ACC112 (cell line): ENCODE results near the gene LATS2.
A peak's percentile ranks its signal among the peaks of the same experiment; 100 is the strongest.
"Not testable (repeated sequence)": the region's sequence is repeated elsewhere in the genome, so short reads cannot be mapped to it uniquely, and the experiment has no call there.

Experiments
- H2AFZ ChIP-seq: fragments of 200-600 bp; sonication (generic); one replicate; pipeline ENCODE4 v1.6.0; 2017; ENCODE audit warnings: antibody characterized with exemption, low read length; ENCODE audit not compliant: unreplicated experiment
- H3K27ac ChIP-seq: fragments of 200-600 bp; sonication (generic); 2 replicates; pipeline ENCODE4 v1.5.1; 2014; ENCODE audit warnings: low read depth, mild to moderate bottlenecking, antibody characterized with exemption, low read length, moderate library complexity
- H3K27me3 ChIP-seq: fragments of 200-600 bp; sonication (generic); 2 replicates; pipeline ENCODE4 v1.6.1; 2014; ENCODE audit warnings: mild to moderate bottlenecking, antibody characterized with exemption, low read length, moderate library complexity, mixed read lengths; ENCODE audit not compliant: insufficient read depth
- H3K36me3 ChIP-seq: fragments of 200-600 bp; sonication (generic); 2 replicates; pipeline ENCODE4 v1.6.1; 2016; ENCODE audit warnings: mild to moderate bottlenecking, antibody characterized with exemption, low read length, moderate library complexity, mixed read lengths; ENCODE audit not compliant: insufficient read depth
- H3K4me1 ChIP-seq: fragments of 200-600 bp; sonication (generic); one replicate; pipeline ENCODE4 v1.6.1; 2016; ENCODE audit warnings: low read length, mixed read lengths; ENCODE audit not compliant: insufficient read depth, unreplicated experiment, control insufficient read depth
- H3K4me3 ChIP-seq: fragments of 200-600 bp; sonication (generic); 2 replicates; pipeline ENCODE4 v1.5.1; 2014; ENCODE audit warnings: mild to moderate bottlenecking, low read depth, low read length
- H3K79me2 ChIP-seq: fragments of 200-600 bp; sonication (generic); one replicate; pipeline ENCODE4 v1.6.0; 2016; ENCODE audit warnings: low read length; ENCODE audit not compliant: control insufficient read depth, unreplicated experiment, insufficient read depth

Gene LATS2

GRCh38 chr13:20939662-20940061 lies 121.7 kb downstream of the LATS2 start:
- Histone ChIP-seq H3K4me3 (no peak overlapping the region), H3K79me2 (no peaks in the 10 kb centered on the region), H3K36me3 (no peaks in the 10 kb centered on the region), H2AFZ (peak overlapping the region; percentile 51), H3K27me3 (no peaks in the 10 kb centered on the region), H3K27ac (peak overlapping the region; percentile 38; the same call in 1 of the 2 replicates), H3K4me1 (peaks cover 15% of the 10 kb centered on the region)

- H2AFZ ChIP-seq = no peak overlapping the region
- no peaks in the 10 kb centered on the region for H3K79me2 ChIP-seq
- H3K27ac ChIP-seq = no peak overlapping the region
- H3K27me3 ChIP-seq = no peaks in the 10 kb centered on the region
- H3K4me3 ChIP-seq = no peak overlapping the region
- peaks cover 15% of the 10 kb centered on the region for H3K4me1 ChIP-seq
- no peaks in the 10 kb centered on the region for H3K36me3 ChIP-seq
Observed at GRCh38 chr13:20938302-20938701, 123.1 kb downstream of the LATS2 start.

- no peaks in the 10 kb centered on the region for H3K27me3 ChIP-seq
- no peaks in the 10 kb centered on the region for H3K79me2 ChIP-seq
- H2AFZ ChIP-seq = no peak overlapping the region
- H3K4me1 ChIP-seq = no peaks in the 10 kb centered on the region
- H3K4me3 ChIP-seq = no peak overlapping the region
- no peak overlapping the region for H3K27ac ChIP-seq
- no peaks in the 10 kb centered on the region for H3K36me3 ChIP-seq
Observed at GRCh38 chr13:20927596-20928257, 133.7 kb downstream of the LATS2 start.

DNA sequence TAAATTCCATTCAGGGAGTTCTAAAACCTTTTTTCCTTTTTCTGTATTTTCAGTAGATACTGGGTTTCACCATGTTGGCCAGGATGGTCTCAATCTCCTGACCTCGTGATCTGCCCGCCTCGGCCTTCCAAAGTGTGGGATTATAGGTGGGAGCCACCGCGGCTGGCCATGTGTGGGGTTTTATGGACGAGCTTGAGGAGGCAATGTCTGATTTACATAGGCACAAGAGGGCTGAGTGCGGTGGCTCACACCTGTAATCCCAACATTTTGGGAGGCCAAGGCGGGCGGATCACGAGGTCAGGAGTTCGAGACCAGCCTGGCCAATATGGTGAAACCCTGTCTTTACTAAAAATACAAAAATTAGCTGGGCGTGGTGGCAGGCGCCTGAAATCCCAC lies 136.0 kb downstream of the LATS2 start:
- not testable (repeated sequence) for H3K27ac ChIP-seq, H3K27me3 ChIP-seq, H3K36me3 ChIP-seq, H3K4me3 ChIP-seq, H3K79me2 ChIP-seq, H2AFZ ChIP-seq, H3K4me1 ChIP-seq

GRCh38 chr13:20924758-20925394 lies 136.5 kb downstream of the LATS2 start:
- H3K27ac ChIP-seq = no peak overlapping the region

GRCh38 chr13:20923272-20923671 lies 138.1 kb downstream of the LATS2 start:
- H2AFZ ChIP-seq = no peak overlapping the region

More at GRCh38 chr13:20924758-20925394, 136.5 kb downstream of the LATS2 start:
- H3K36me3 ChIP-seq = no peaks in the 10 kb centered on the region
- H3K27me3 ChIP-seq = no peaks in the 10 kb centered on the region
- no peak overlapping the region for H2AFZ ChIP-seq
- no peaks in the 10 kb centered on the region for H3K79me2 ChIP-seq
- H3K4me1 ChIP-seq = no peaks in the 10 kb centered on the region
- H3K4me3 ChIP-seq = no peak overlapping the region

More at GRCh38 chr13:20923272-20923671, 138.1 kb downstream of the LATS2 start:
- H3K79me2 ChIP-seq = no peaks in the 10 kb centered on the region
- H3K4me1 ChIP-seq = no peaks in the 10 kb centered on the region
- no peak overlapping the region for H3K4me3 ChIP-seq
- no peaks in the 10 kb centered on the region for H3K27me3 ChIP-seq
- H3K36me3 ChIP-seq = no peaks in the 10 kb centered on the region
- no peak overlapping the region for H3K27ac ChIP-seq
